Activated CD4-positive, alpha-beta memory T cell treated with anti-CD3 and anti-CD28 coated beads, Interleukin-2, amount 10 ng/mL, durations not matched to agents 7 days and 5 days (primary cell): ENCODE measurements around the gene CATSPERZ. TPM values are rescaled to one million over a fixed set of nuclear protein-coding genes. Genes with fewer than 3 reads are reported as not detected.
A peak's percentile ranks its signal among the peaks of the same experiment; 100 is the strongest.
"Not testable (repeated sequence)": the region's sequence is repeated elsewhere in the genome, so short reads cannot be mapped to it uniquely, and the experiment has no call there.

Experiments
- CTCF ChIA-PET: fragments of 350-600 bp; sonication (Branson Sonifier 250); formaldehyde crosslinking; loops from one replicate; lab custom pipeline; 2021; ENCODE audit warnings: antibody characterized with exemption, inconsistent platforms; lab: Charles Lee
- POLR2A ChIA-PET: fragments of 350-600 bp; sonication (Branson Sonifier 250); formaldehyde crosslinking; loops from one replicate; lab custom pipeline; 2021; ENCODE audit warnings: antibody characterized with exemption; lab: Charles Lee
- DNase-seq: peaks from one replicate; pipeline ENCODE4 v3.0.0-alpha.2; 2020
- H3K27ac Mint-ChIP-seq: one replicate; pipeline ENCODE4 v1.8.0; 2021; ENCODE audit warnings: mild to moderate bottlenecking, mixed read lengths
- H3K27me3 Mint-ChIP-seq: one replicate; pipeline ENCODE4 v1.8.0; 2021; ENCODE audit warnings: mixed read lengths
- H3K36me3 Mint-ChIP-seq: one replicate; pipeline ENCODE4 v1.8.0; 2021; ENCODE audit warnings: low read depth, mixed read lengths
- H3K4me1 Mint-ChIP-seq: one replicate; pipeline ENCODE4 v1.8.0; 2021; ENCODE audit warnings: mixed read lengths
- H3K4me3 Mint-ChIP-seq: one replicate; pipeline ENCODE4 v1.8.0; 2021; ENCODE audit warnings: mild to moderate bottlenecking, mixed read lengths
- H3K9me3 Mint-ChIP-seq: one replicate; pipeline ENCODE4 v1.8.0; 2021; ENCODE audit warnings: mixed read lengths
- total RNA-seq, 2 experiments: library from RNA; stranded (reverse); gene quantifications; one replicate each; pipeline ENCODE4 v1.2.3, GENCODE V29; 2021

CATSPERZ gene
- total RNA-seq, 2 experiments from 2014 or later: not detected

GRCh38 chr11:64313491-64314145 is 13.5 kb downstream of the CATSPERZ start:
- Mint-ChIP-seq H3K36me3 (peaks cover 44% of the 10 kb centered on the region), H3K27ac (peak overlapping the region; percentile 57), H3K9me3 (no peaks in the 10 kb centered on the region), H3K4me3 (no peak overlapping the region), H3K27me3 (no peaks in the 10 kb centered on the region), H3K4me1 (peaks cover 47% of the 10 kb centered on the region)
- CTCF ChIA-PET: interaction anchor here (1.3 to 2.4 kb wide), 2 partner anchors 9 to 18 kb away, joined by 5 to 7 read pairs; partner anchors contain the start of gene ESRRA
- DNase-seq: no peak
- POLR2A ChIA-PET: interaction anchor here (1.5 kb wide), 1 partner anchor 107 kb away, joined by 5 read pairs; the partner anchor contains the start of gene FERMT3

GRCh38 chr11:64314146-64314804 is 14.1 kb downstream of the CATSPERZ start:
- CTCF ChIA-PET: interaction anchor here (0.6 to 2.4 kb wide), 4 partner anchors 10 to 28 kb away, joined by 3 to 7 read pairs (median 6); partner anchors contain the start of gene ESRRA

GRCh38 chr11:64314805-64315561 is 14.8 kb downstream of the CATSPERZ start:
- peaks cover 55% of the 10 kb centered on the region for H3K4me1 Mint-ChIP-seq
- no peaks in the 10 kb centered on the region for H3K9me3 Mint-ChIP-seq
- peak overlapping the region; percentile 31 for H3K27ac Mint-ChIP-seq
- CTCF ChIA-PET: interaction anchor here (0.6 to 5.7 kb wide), 4 partner anchors 10 to 28 kb away, joined by 3 to 157 read pairs (median 6); partner anchors contain the start of gene ESRRA
- no peaks in the 10 kb centered on the region for H3K27me3 Mint-ChIP-seq
- POLR2A ChIA-PET: interaction anchor here (1.5 to 3.9 kb wide), 2 partner anchors 44 to 108 kb away, joined by 5 to 29 read pairs; partner anchors contain the start of genes FERMT3 and RPS6KA4
- no peak overlapping the region for H3K4me3 Mint-ChIP-seq
- DNase-seq: no peak
- H3K36me3 Mint-ChIP-seq: peaks cover 45% of the 10 kb centered on the region

More at GRCh38 chr11:64314146-64314804, 14.1 kb downstream of the CATSPERZ start:
- Mint-ChIP-seq H3K27ac (no peak overlapping the region), H3K4me1 (peaks cover 52% of the 10 kb centered on the region), H3K36me3 (peaks cover 47% of the 10 kb centered on the region), H3K9me3 (no peaks in the 10 kb centered on the region), H3K27me3 (no peaks in the 10 kb centered on the region), H3K4me3 (no peak overlapping the region)
- DNase-seq: no peak
- POLR2A ChIA-PET: interaction anchor here (1.5 kb wide), 1 partner anchor 108 kb away, joined by 5 read pairs; the partner anchor contains the start of gene FERMT3

GRCh38 chr11:64315667-64316526 is 15.7 kb downstream of the CATSPERZ start:
- not testable (repeated sequence) for H3K27me3 Mint-ChIP-seq, DNase-seq, H3K9me3 Mint-ChIP-seq
- H3K4me1 Mint-ChIP-seq: peaks cover 60% of the 10 kb centered on the region
- POLR2A ChIA-PET: interaction anchor here (2.1 to 5.0 kb wide), 7 partner anchors 10 to 129 kb away, joined by 13 to 104 read pairs (median 35); partner anchors contain the start of genes CCDC88B, ESRRA, FERMT3 and RPS6KA4
- CTCF ChIA-PET: interaction anchor here (2.2 to 5.7 kb wide), 5 partner anchors 13 to 111 kb away, joined by 9 to 157 read pairs (median 68); partner anchors contain the start of genes CCDC88B and ESRRA
- peak overlapping the region; percentile 96 for H3K27ac Mint-ChIP-seq
- H3K36me3 Mint-ChIP-seq: peaks cover 49% of the 10 kb centered on the region
- H3K4me3 Mint-ChIP-seq: peak overlapping the region; percentile 91

GRCh38 chr11:64316672-64317324 is 16.6 kb downstream of the CATSPERZ start:
- Mint-ChIP-seq H3K36me3 (peaks cover 56% of the 10 kb centered on the region), H3K9me3 (no peaks in the 10 kb centered on the region), H3K27me3 (no peaks in the 10 kb centered on the region), H3K27ac (peak overlapping the region; percentile 96), H3K4me1 (peaks cover 61% of the 10 kb centered on the region), H3K4me3 (peak overlapping the region; percentile 91)
- peak; percentile 56 for DNase-seq
- POLR2A ChIA-PET: interaction anchor here (0.7 to 5.0 kb wide), 30 partner anchors 11 to 724 kb away, joined by 3 to 104 read pairs (median 5); partner anchors contain the start of genes BAD, CCDC88B, DNAJC4 and ESRRA
- CTCF ChIA-PET: interaction anchor here (0.9 to 5.7 kb wide), 19 partner anchors 10 to 448 kb away, joined by 3 to 157 read pairs (median 6); partner anchors contain the start of genes BAD, CCDC88B, ESRRA and FERMT3

- Mint-ChIP-seq H3K9me3 (no peaks in the 10 kb centered on the region), H3K27me3 (no peaks in the 10 kb centered on the region), H3K4me3 (peak within 1 kb of the TSS; percentile 91), H3K4me1 (peaks cover 60% of the 10 kb centered on the region), H3K27ac (peak within 1 kb of the TSS; percentile 96), H3K36me3 (peaks cover 54% of the 10 kb centered on the region)
- CTCF ChIA-PET: interaction anchor here (0.6 to 5.7 kb wide), 27 partner anchors 10 to 447 kb away, joined by 3 to 157 read pairs (median 6); partner anchors contain the start of genes BAD, CCDC88B, ESRRA and FERMT3
- DNase-seq: peak; percentile 97
- POLR2A ChIA-PET: interaction anchor here (0.7 to 5.0 kb wide), 35 partner anchors 11 to 1650 kb away, joined by 3 to 104 read pairs (median 4); partner anchors contain the start of genes BAD, CCDC88B, DNAJC4 and ESRRA
These were observed 17.3 kb downstream of the CATSPERZ start, which contains the start of gene TRMT112 for GRCh38 chr11:64317325-64317960. TRMT112 (minus strand) TSS chr11:64317559; CDS start chr11:64317526, 33 bp downstream.

- peak; percentile 96 for DNase-seq
- H3K27ac Mint-ChIP-seq: peak within 1 kb of the TSS; percentile 96
- H3K9me3 Mint-ChIP-seq: no peaks in the 10 kb centered on the region
- ChIA-PET CTCF (interaction anchor here (0.6 to 5.7 kb wide), 26 partner anchors 9 to 446 kb away, joined by 3 to 157 read pairs (median 6); partner anchors contain the start of genes BAD, CCDC88B, ESRRA and FERMT3), POLR2A (interaction anchor here (0.9 to 5.0 kb wide), 32 partner anchors 12 to 1651 kb away, joined by 3 to 104 read pairs (median 5); partner anchors contain the start of genes BAD, CCDC88B, DNAJC4 and ESRRA)
- peak within 1 kb of the TSS; percentile 91 for H3K4me3 Mint-ChIP-seq
- peaks cover 47% of the 10 kb centered on the region for H3K36me3 Mint-ChIP-seq
- no peaks in the 10 kb centered on the region for H3K27me3 Mint-ChIP-seq
- H3K4me1 Mint-ChIP-seq: peaks cover 52% of the 10 kb centered on the region
These were observed 18.0 kb downstream of the CATSPERZ start, which contains the start of gene PRDX5 for GRCh38 chr11:64317961-64318765. PRDX5 (plus strand) TSS chr11:64318121; CDS start chr11:64318216, 95 bp downstream.

- Mint-ChIP-seq H3K36me3 (peaks cover 46% of the 10 kb centered on the region), H3K27ac (peak overlapping the region; percentile 96), H3K9me3 (no peaks in the 10 kb centered on the region), H3K27me3 (no peaks in the 10 kb centered on the region), H3K4me3 (peak overlapping the region; percentile 91), H3K4me1 (peaks cover 49% of the 10 kb centered on the region)
- DNase-seq: no peak
- CTCF ChIA-PET: interaction anchor here (0.6 to 5.7 kb wide), 6 partner anchors 12 to 131 kb away, joined by 3 to 157 read pairs (median 48); partner anchors contain the start of genes CCDC88B, ESRRA and RPS6KA4
- POLR2A ChIA-PET: interaction anchor here (0.6 to 5.0 kb wide), 8 partner anchors 11 to 433 kb away, joined by 3 to 104 read pairs (median 32); partner anchors contain the start of genes CCDC88B, ESRRA, FERMT3 and RPS6KA4
These were observed 18.9 kb downstream of the CATSPERZ start for GRCh38 chr11:64318766-64319761.
